H1 (cell line): ENCODE data around the gene DCTN2. TPM values are rescaled to one million over a fixed set of nuclear protein-coding genes. Genes with fewer than 3 reads are reported as not detected.

ENCODE experiments used
- CTCF ChIA-PET: fragments of 300-600 bp; sonication (Branson Sonifier 250); formaldehyde crosslinking; loops from one replicate; lab custom pipeline; 2021; ENCODE audit not compliant: partially characterized antibody; lab: Charles Lee
- POLR2A ChIA-PET: fragments of 300-600 bp; sonication (Branson Sonifier 250); formaldehyde crosslinking; loops from one replicate; lab custom pipeline; 2021; ENCODE audit warnings: inconsistent platforms; ENCODE audit not compliant: partially characterized antibody; lab: Charles Lee
- DNase-seq, 2 experiments: peaks; one replicate each; pipeline versions ENCODE4 v3.0.0 to v3.0.0-alpha.2; 2010 to 2022; ENCODE audit warnings: low spot score in 2 of 2, low read depth in 1 of 2, mixed read lengths in 1 of 2
- FAIRE-seq: peaks from 2 replicates; lab custom pipeline; 2011; peaks lifted over from hg19 to GRCh38; lab: Jason Lieb, UNC
- H2AFZ ChIP-seq: 2 replicates; pipeline ENCODE4 v1.8.1; 2012; ENCODE audit warnings: low read length, inconsistent platforms
- H2AK5ac ChIP-seq: 2 replicates; pipeline ENCODE4 v1.6.1; 2013; ENCODE audit warnings: low read depth, low read length
- H2BK120ac ChIP-seq: replicated peaks from 2 replicates; pipeline ENCODE3; 2013; ENCODE audit warnings: low read depth, low read length, inconsistent platforms
- H2BK12ac ChIP-seq: 2 replicates; pipeline ENCODE4 v1.6.1; 2013; ENCODE audit warnings: low read depth, low read length
- H2BK15ac ChIP-seq: 2 replicates; pipeline ENCODE4 v1.6.1; 2013; ENCODE audit warnings: low read length
- H2BK20ac ChIP-seq: 2 replicates; pipeline ENCODE4 v1.6.1; 2013; ENCODE audit warnings: low read length
- H2BK5ac ChIP-seq: 2 replicates; pipeline ENCODE4 v1.6.1; 2013; ENCODE audit warnings: low read depth, low read length
- H3K14ac ChIP-seq: 2 replicates; pipeline ENCODE4 v1.6.1; 2013; ENCODE audit warnings: inconsistent platforms; ENCODE audit not compliant: insufficient read length
- H3K18ac ChIP-seq: 2 replicates; pipeline ENCODE4 v1.6.1; 2013; ENCODE audit warnings: low read length; ENCODE audit errors: extremely low read depth
- H3K23ac ChIP-seq: 2 replicates; pipeline ENCODE4 v1.6.1; 2013; ENCODE audit warnings: inconsistent platforms; ENCODE audit not compliant: insufficient read length
- H3K23me2 ChIP-seq: 2 replicates; pipeline ENCODE4 v1.6.1; 2013; ENCODE audit warnings: low read depth, low read length
- H3K27ac ChIP-seq: 2 replicates; pipeline ENCODE4 v1.6.1; 2011; ENCODE audit warnings: low read depth, low read length, inconsistent platforms
- H3K27me3 ChIP-seq, 4 experiments: replicated peaks in 1 of 4; 1 replicate in 1 of 4; 2 replicates in 3 of 4; pipeline versions ENCODE4 v1.6.1 to v1.8.1; 2011 to 2013; ENCODE audit warnings: low read length in 3 of 4, mild to moderate bottlenecking in 3 of 4, inconsistent platforms in 2 of 4, mixed read lengths in 2 of 4, moderate library complexity in 1 of 4; ENCODE audit not compliant: control insufficient read depth in 3 of 4, insufficient read depth in 3 of 4; ENCODE audit errors: extremely low read depth in 1 of 4
- H3K36me3 ChIP-seq, 4 experiments: 2 replicates each; pipeline versions ENCODE4 v1.6.1 to v1.8.1; 2011 to 2013; ENCODE audit warnings: mild to moderate bottlenecking in 4 of 4, low read length in 3 of 4, moderate library complexity in 2 of 4, control low read depth in 1 of 4, inconsistent platforms in 1 of 4; ENCODE audit not compliant: insufficient read depth in 4 of 4, control insufficient read depth in 2 of 4
- H3K4ac ChIP-seq: replicated peaks from 2 replicates; pipeline ENCODE3; 2013; ENCODE audit warnings: low read length, low read depth, mixed read lengths, inconsistent platforms; ENCODE audit not compliant: insufficient read length
- H3K4me1 ChIP-seq, 4 experiments: replicated peaks in 1 of 4; 1 replicate in 1 of 4; 2 replicates in 3 of 4; pipeline versions ENCODE4 v1.6.1 to v1.8.1; 2011 to 2013; ENCODE audit warnings: low read length in 3 of 4, inconsistent platforms in 2 of 4, mixed read lengths in 1 of 4; ENCODE audit not compliant: insufficient read depth in 4 of 4, control insufficient read depth in 3 of 4
- H3K4me2 ChIP-seq, 2 experiments: 2 replicates each; pipeline versions ENCODE4 v1.6.1 to v1.8.1; 2011 to 2013; ENCODE audit warnings: low read depth in 2 of 2, low read length in 2 of 2, control low read depth in 1 of 2, inconsistent platforms in 1 of 2, mild to moderate bottlenecking in 1 of 2; ENCODE audit not compliant: insufficient read depth in 1 of 2
- H3K4me3 ChIP-seq, 4 experiments: fragments of 200-600, 300-600 bp in 1 of 4; sonication (generic), shearing (Covaris generic), sonication (Bioruptor Twin) in 1 of 4; 2 replicates each; pipeline versions ENCODE4 v1.5.1 to v1.8.1; 2011 to 2016; ENCODE audit warnings: low read length in 4 of 4, low read depth in 3 of 4, control low read depth in 2 of 4, inconsistent platforms in 2 of 4, mild to moderate bottlenecking in 2 of 4, mixed read lengths in 1 of 4, moderate library complexity in 1 of 4; ENCODE audit not compliant: insufficient read depth in 2 of 4; ENCODE audit errors: extremely low read depth in 1 of 4
- H3K56ac ChIP-seq: replicated peaks from 2 replicates; pipeline ENCODE3; 2013; ENCODE audit warnings: low read depth, mild to moderate bottlenecking, mixed read lengths, low read length, inconsistent platforms; ENCODE audit not compliant: insufficient read length
- H3K79me1 ChIP-seq: 2 replicates; pipeline ENCODE4 v1.6.1; 2013; ENCODE audit warnings: low read depth, low read length, control low read depth
- H3K79me2 ChIP-seq, 2 experiments: 2 replicates each; pipeline versions ENCODE4 v1.6.1 to v1.8.1; 2012 to 2013; ENCODE audit warnings: low read length in 2 of 2, mild to moderate bottlenecking in 2 of 2, inconsistent platforms in 1 of 2; ENCODE audit not compliant: insufficient read depth in 2 of 2, control insufficient read depth in 1 of 2
- H3K9ac ChIP-seq, 4 experiments: replicated peaks in 1 of 4; 1 replicate in 1 of 4; 2 replicates in 3 of 4; pipeline versions ENCODE4 v1.6.1 to v1.8.1; 2011 to 2013; ENCODE audit warnings: low read depth in 3 of 4, low read length in 3 of 4, control low read depth in 2 of 4, mild to moderate bottlenecking in 2 of 4, moderate library complexity in 2 of 4, inconsistent platforms in 1 of 4; ENCODE audit errors: extremely low read depth in 1 of 4
- H3K9me3 ChIP-seq, 2 experiments: 2 replicates each; pipeline versions ENCODE4 v1.6.1 to v1.8.1; 2012 to 2013; ENCODE audit warnings: mild to moderate bottlenecking in 2 of 2, moderate library complexity in 2 of 2, control low read depth in 1 of 2, inconsistent platforms in 1 of 2, low read depth in 1 of 2, low read length in 1 of 2, mixed read lengths in 1 of 2; ENCODE audit not compliant: insufficient read depth in 2 of 2
- H4K20me1 ChIP-seq, 2 experiments: replicated peaks in 1 of 2; 2 replicates each; pipeline versions ENCODE3 to v1.8.1; 2011 to 2013; ENCODE audit warnings: inconsistent platforms in 2 of 2, low read length in 2 of 2, mild to moderate bottlenecking in 1 of 2; ENCODE audit not compliant: insufficient read depth in 2 of 2, control insufficient read depth in 1 of 2
- H4K5ac ChIP-seq: 2 replicates; pipeline ENCODE4 v1.6.1; 2013; ENCODE audit warnings: low read length, low read depth, mixed read lengths, inconsistent platforms; ENCODE audit not compliant: insufficient read length
- H4K8ac ChIP-seq: 2 replicates; pipeline ENCODE4 v1.8.0; 2013; ENCODE audit warnings: mild to moderate bottlenecking, moderate library complexity, low read length, inconsistent platforms; ENCODE audit not compliant: insufficient read depth; ENCODE audit errors: extremely low read depth
- H4K91ac ChIP-seq: replicated peaks from 2 replicates; pipeline ENCODE3; 2013; ENCODE audit warnings: low read length, mixed read lengths, inconsistent platforms; ENCODE audit not compliant: insufficient read length
- whole genome bisulfite sequencing, 2 experiments: shearing (Covaris generic) in 1 of 2; methylation state at CpG; one replicate each; pipeline versions ENCODE4 v1.1.6 to v1.1.7; 2013 to 2015; ENCODE audit warnings: low lambda C conversion rate in 2 of 2, mixed read lengths in 2 of 2, inconsistent platforms in 1 of 2, low coverage in 1 of 2, missing lambda C conversion rate in 1 of 2; ENCODE audit not compliant: insufficient replicate concordance in 2 of 2, insufficient coverage in 1 of 2, insufficient read length in 1 of 2; ENCODE audit errors: extremely low coverage in 1 of 2, missing lambda C conversion rate in 1 of 2; 5-methylcytosine and 5-hydroxymethylcytosine counted together
- polyA plus RNA-seq, 7 experiments: library from polyadenylated mRNA; depleted of rRNA in 3 of 7; stranded (reverse) in 5 of 7; unstranded in 2 of 7; fragments of >200 nt in 5 of 7; fragments of 200-250 nt in 2 of 7; gene quantifications; 1 replicate in 5 of 7; 2 replicates in 1 of 7; 4 replicates in 1 of 7; pipeline versions ENCODE4 v1.2.1 to v1.2.3, GENCODE V29; 2011 to 2013; ENCODE audit warnings: missing spikeins in 2 of 7, mixed read lengths in 2 of 7
- total RNA-seq: library from RNA; stranded (reverse); fragmentation: NEBNext Ultra II Directional; extraction: Animal tissue kit (Norgen Biotek cat#: 25700); gene quantifications from 2 replicates; pipeline ENCODE4 v1.2.1, GENCODE V29; 2021

Gene DCTN2
- total and polyA plus RNA-seq, 2 of the 8 experiments (the other 6 are each of a cell fraction or from before 2014, with no cell fraction given): 90.3 to 91.9 TPM

DNA sequence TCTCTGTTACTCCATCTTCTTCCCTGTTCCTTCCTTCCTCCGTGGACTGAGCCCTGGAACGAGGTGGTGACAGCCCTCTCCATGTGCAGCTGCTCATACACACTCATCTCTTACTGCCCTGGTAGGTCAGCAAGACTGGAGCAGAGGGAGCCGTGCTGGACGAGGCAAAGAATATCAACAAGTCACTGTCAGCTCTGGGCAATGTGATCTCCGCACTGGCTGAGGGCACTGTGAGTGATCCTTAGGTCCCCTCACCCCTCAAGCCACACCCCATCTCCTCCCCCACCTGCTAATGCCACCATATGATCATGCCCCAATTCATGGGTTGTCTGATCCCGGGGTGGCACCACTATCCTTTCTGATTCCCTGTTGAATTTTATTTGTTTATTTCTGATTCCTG is 21.8 kb upstream of the DCTN2 start:
- no peaks in the 10 kb centered on the region for H3K79me2 ChIP-seq
- H3K27me3 ChIP-seq: no peaks in the 10 kb centered on the region
- H3K4me1 ChIP-seq: no peaks in the 10 kb centered on the region
- DNase-seq (no peak), FAIRE-seq (no peak)
- ChIA-PET CTCF (interaction anchor here (1.3 to 6.1 kb wide), 2 partner anchors 15 to 64 kb away, joined by 3 to 62 read pairs; partner anchors contain the start of gene B4GALNT1), POLR2A (interaction anchor here (0.9 kb wide), 1 partner anchor 14 kb away, joined by 3 read pairs; no protein-coding TSS in a partner anchor)
- H2BK15ac ChIP-seq: no peak overlapping the region
- no peaks in the 10 kb centered on the region for H3K9me3 ChIP-seq
- H4K8ac ChIP-seq: no peak overlapping the region
- H4K20me1 ChIP-seq: peaks cover 0 to 2% of the 10 kb centered on the region in 2 experiments
- no peak overlapping the region for H3K9ac ChIP-seq
- H3K14ac ChIP-seq: no peak overlapping the region
- WGBS, 2 experiments: 78% methylated on average over 6 of the region's 6 CpGs; no CpG with 5 or more reads in 1 of the 2 experiments
- H3K4me3 ChIP-seq: no peak overlapping the region
- H2BK20ac ChIP-seq: no peak overlapping the region
- no peak overlapping the region for H3K27ac ChIP-seq
- no peak overlapping the region for H3K4ac ChIP-seq
- no peak overlapping the region for H2BK5ac ChIP-seq
- no peaks in the 10 kb centered on the region for H3K79me1 ChIP-seq
- H2AK5ac ChIP-seq: no peak overlapping the region
- no peak overlapping the region for H3K23ac ChIP-seq
- no peak overlapping the region for H2AFZ ChIP-seq
- H3K18ac ChIP-seq: no peak overlapping the region
- no peak overlapping the region for H4K91ac ChIP-seq
- H4K5ac ChIP-seq: no peak overlapping the region
- H3K23me2 ChIP-seq: no peaks in the 10 kb centered on the region
- H2BK12ac ChIP-seq: no peak overlapping the region
- peaks cover 14 to 71% (median 44%) of the 10 kb centered on the region in 4 experiments for H3K36me3 ChIP-seq
- no peak overlapping the region for H2BK120ac ChIP-seq
- no peak overlapping the region for H3K4me2 ChIP-seq
- H3K56ac ChIP-seq: no peak overlapping the region
